Progenitor cell of endocrine pancreas (in vitro differentiated cells): Measurements from ENCODE around the gene MRPS5. TPM values are rescaled to one million over a fixed set of nuclear protein-coding genes. Genes with fewer than 3 reads are reported as not detected.

ENCODE experiments used
- DNase-seq: peaks from one replicate; pipeline ENCODE4 v3.0.0; 2021; ENCODE audit warnings: low spot score; ENCODE audit not compliant: unreplicated experiment
- H3K27ac Mint-ChIP-seq: 2 replicates; pipeline ENCODE4 v1.8.0; 2021; ENCODE audit warnings: mild to moderate bottlenecking, moderate library complexity, mixed read lengths
- H3K27me3 Mint-ChIP-seq: 2 replicates; pipeline ENCODE4 v1.8.0; 2021; ENCODE audit warnings: mixed read lengths
- H3K36me3 Mint-ChIP-seq: 2 replicates; pipeline ENCODE4 v1.8.0; 2022; ENCODE audit warnings: mixed read lengths; ENCODE audit not compliant: insufficient read depth
- H3K4me1 Mint-ChIP-seq: 2 replicates; pipeline ENCODE4 v1.8.0; 2021; ENCODE audit warnings: low read depth, mixed read lengths
- H3K4me3 Mint-ChIP-seq: 2 replicates; pipeline ENCODE4 v1.8.0; 2021; ENCODE audit warnings: low read depth, mild to moderate bottlenecking, moderate library complexity, mixed read lengths
- H3K9me3 Mint-ChIP-seq: 2 replicates; pipeline ENCODE4 v1.8.0; 2021; ENCODE audit warnings: low read depth, mixed read lengths
- total RNA-seq: library from RNA; stranded (reverse); gene quantifications from 2 replicates; pipeline ENCODE4 v1.2.1, GENCODE V29; 2021
- TF ChIP-seq, protein P1 (sequence below): fragments of 200-600 bp; sonication (generic); IDR thresholded peaks from one replicate; pipeline ENCODE4 v1.5.0; 2021; ENCODE audit warnings: antibody characterized with exemption, mild to moderate bottlenecking; ENCODE audit not compliant: unreplicated experiment

The MRPS5 gene
- total RNA-seq, 1 donor from 2014 or later = 62.5 TPM

DNA sequence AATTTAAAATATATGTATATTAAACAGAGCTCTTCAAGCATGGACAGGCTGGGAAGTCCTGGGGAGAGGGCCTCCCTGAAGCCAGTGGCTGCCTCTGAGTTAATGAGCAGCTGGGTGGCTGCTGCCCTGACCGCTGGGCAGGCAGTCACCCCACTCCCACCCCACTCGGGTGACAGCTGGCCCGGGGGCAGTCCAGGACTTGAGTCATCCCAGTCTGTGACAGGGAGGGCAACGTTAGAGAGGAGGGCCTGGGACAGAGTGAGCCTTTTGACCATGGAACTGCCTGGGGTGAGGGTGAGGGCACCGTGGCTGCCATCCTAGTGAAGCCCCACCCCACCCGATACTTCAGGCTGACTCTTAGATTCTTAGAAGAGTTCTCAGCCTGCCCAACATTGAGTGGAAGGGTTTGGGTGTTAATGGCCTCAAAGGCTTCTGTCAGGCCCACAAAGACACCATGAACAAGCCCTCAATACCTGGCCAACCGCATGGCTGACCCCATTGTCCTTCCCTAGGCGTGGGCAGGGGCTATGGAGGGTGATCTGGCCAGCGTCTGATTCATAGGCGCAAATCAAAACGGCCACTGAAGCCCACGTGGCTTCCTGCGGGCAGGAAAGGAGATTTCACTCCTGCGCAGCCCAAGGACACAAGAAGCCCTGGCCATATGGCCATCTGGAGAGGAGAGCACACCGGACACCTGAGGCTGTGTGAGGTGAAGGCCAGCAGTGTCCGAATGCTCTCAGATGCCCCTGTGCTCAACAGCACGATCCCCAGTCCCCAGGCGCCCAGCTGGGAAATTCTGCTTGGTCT, 47.5 kb downstream of the MRPS5 start:
- TF ChIP-seq, protein P1, sequence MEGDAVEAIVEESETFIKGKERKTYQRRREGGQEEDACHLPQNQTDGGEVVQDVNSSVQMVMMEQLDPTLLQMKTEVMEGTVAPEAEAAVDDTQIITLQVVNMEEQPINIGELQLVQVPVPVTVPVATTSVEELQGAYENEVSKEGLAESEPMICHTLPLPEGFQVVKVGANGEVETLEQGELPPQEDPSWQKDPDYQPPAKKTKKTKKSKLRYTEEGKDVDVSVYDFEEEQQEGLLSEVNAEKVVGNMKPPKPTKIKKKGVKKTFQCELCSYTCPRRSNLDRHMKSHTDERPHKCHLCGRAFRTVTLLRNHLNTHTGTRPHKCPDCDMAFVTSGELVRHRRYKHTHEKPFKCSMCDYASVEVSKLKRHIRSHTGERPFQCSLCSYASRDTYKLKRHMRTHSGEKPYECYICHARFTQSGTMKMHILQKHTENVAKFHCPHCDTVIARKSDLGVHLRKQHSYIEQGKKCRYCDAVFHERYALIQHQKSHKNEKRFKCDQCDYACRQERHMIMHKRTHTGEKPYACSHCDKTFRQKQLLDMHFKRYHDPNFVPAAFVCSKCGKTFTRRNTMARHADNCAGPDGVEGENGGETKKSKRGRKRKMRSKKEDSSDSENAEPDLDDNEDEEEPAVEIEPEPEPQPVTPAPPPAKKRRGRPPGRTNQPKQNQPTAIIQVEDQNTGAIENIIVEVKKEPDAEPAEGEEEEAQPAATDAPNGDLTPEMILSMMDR = no peak
- DNase-seq = no peak
- H3K4me1 Mint-ChIP-seq = peaks cover 9% of the 10 kb centered on the region
- H3K36me3 Mint-ChIP-seq = no peaks in the 10 kb centered on the region
- H3K9me3 Mint-ChIP-seq = no peaks in the 10 kb centered on the region
- no peak overlapping the region for H3K4me3 Mint-ChIP-seq
- peaks cover 18% of the 10 kb centered on the region for H3K27me3 Mint-ChIP-seq
- no peak overlapping the region for H3K27ac Mint-ChIP-seq

GRCh38 chr2:95072424-95072823, 49.2 kb downstream of the MRPS5 start:
- Mint-ChIP-seq H3K4me1 (peaks cover 2% of the 10 kb centered on the region), H3K4me3 (no peak overlapping the region), H3K27me3 (peaks cover 9% of the 10 kb centered on the region), H3K9me3 (no peaks in the 10 kb centered on the region), H3K36me3 (no peaks in the 10 kb centered on the region), H3K27ac (no peak overlapping the region)
- TF ChIP-seq, protein P1 = no peak
- DNase-seq = no peak

- Mint-ChIP-seq H3K9me3 (no peaks in the 10 kb centered on the region), H3K4me1 (no peaks in the 10 kb centered on the region), H3K36me3 (no peaks in the 10 kb centered on the region), H3K4me3 (no peak overlapping the region), H3K27ac (no peak overlapping the region), H3K27me3 (peaks cover 9% of the 10 kb centered on the region)
- TF ChIP-seq, protein P1 = no peak
- DNase-seq = no peak
These were observed 49.8 kb downstream of the MRPS5 start for GRCh38 chr2:95071856-95072255.

DNA sequence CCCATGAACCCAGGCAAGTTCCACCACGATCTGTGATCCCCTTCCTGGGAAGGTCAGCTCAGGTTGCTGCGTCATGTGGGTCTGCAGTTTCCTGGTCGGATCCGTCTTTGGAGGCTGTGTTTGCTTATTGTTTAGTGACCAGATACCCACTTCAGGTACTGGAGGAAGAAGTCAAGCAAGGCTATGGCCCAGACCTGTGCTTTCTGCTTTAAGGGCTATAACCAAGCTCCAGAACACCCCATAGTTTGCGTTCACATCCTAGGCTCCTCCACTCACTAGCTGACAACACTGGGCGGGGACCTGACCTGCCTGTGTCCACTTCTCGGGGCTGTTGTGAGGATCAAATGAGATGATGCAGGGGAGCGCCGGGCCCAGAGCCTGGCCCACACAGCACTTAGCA, 52.1 kb downstream of the MRPS5 start:
- DNase-seq = no peak
- no peaks in the 10 kb centered on the region for H3K9me3 Mint-ChIP-seq
- H3K27ac Mint-ChIP-seq = no peak overlapping the region
- no peaks in the 10 kb centered on the region for H3K4me1 Mint-ChIP-seq
- TF ChIP-seq, protein P1 = no peak
- peaks cover 5% of the 10 kb centered on the region for H3K27me3 Mint-ChIP-seq
- no peaks in the 10 kb centered on the region for H3K36me3 Mint-ChIP-seq
- no peak overlapping the region for H3K4me3 Mint-ChIP-seq

- Mint-ChIP-seq H3K9me3 (no peaks in the 10 kb centered on the region), H3K4me1 (peaks cover 2% of the 10 kb centered on the region)
- TF ChIP-seq, protein P1 = no peak
These were observed 53.4 kb downstream of the MRPS5 start for GRCh38 chr2:95068256-95068655.

More at GRCh38 chr2:95068256-95068655, 53.4 kb downstream of the MRPS5 start:
- no peak for DNase-seq
- peaks cover 8% of the 10 kb centered on the region for H3K27me3 Mint-ChIP-seq
- no peak overlapping the region for H3K27ac Mint-ChIP-seq
- no peak overlapping the region for H3K4me3 Mint-ChIP-seq
- H3K36me3 Mint-ChIP-seq = no peaks in the 10 kb centered on the region
